ENCODE results near the gene SGF29.
"Not testable (repeated sequence)": the region's sequence is repeated elsewhere in the genome, so short reads cannot be mapped to it uniquely, and the experiment has no call there.

SGF29 gene

DNA sequence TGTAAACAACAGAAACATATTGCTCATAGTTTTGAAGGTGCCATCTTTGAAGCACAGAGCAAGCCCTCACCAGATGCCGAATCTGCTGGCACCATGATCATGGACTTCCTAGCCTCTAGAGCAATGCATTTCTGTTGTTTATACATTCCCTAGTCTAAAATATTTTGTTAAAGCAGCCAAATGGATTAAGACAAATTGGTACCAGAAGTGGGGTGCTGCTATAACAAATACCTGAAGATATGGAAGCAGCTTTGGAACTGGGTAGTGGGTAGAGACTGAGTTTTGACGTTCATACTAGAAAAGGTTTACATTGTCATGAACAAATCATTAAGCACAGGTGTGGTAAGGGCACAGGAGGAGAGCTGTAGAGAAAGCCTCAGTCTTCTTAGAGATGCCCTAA lies 13.6 kb downstream of the SGF29 start:
- no peak for DNase-seq

DNA sequence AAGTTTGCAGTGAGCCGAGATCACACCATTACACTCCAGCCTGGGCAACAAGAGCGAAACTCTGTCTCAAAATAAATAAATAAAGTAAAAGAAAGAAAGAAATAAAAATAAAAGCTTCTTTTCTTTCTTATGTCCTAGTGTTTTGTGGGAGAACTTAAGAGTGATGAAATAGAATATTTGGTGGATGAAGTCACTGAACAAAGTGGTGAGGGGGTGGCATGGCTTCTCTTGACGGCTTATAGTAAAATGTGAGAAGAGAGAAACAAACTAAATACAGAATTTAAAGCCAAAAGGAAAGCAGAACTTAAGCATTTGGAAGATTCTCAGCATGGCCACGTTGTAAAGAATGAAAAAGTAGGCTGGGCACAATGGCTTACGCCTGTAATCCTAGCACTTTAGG lies 15.3 kb downstream of the SGF29 start:
- no peak for DNase-seq

DNA sequence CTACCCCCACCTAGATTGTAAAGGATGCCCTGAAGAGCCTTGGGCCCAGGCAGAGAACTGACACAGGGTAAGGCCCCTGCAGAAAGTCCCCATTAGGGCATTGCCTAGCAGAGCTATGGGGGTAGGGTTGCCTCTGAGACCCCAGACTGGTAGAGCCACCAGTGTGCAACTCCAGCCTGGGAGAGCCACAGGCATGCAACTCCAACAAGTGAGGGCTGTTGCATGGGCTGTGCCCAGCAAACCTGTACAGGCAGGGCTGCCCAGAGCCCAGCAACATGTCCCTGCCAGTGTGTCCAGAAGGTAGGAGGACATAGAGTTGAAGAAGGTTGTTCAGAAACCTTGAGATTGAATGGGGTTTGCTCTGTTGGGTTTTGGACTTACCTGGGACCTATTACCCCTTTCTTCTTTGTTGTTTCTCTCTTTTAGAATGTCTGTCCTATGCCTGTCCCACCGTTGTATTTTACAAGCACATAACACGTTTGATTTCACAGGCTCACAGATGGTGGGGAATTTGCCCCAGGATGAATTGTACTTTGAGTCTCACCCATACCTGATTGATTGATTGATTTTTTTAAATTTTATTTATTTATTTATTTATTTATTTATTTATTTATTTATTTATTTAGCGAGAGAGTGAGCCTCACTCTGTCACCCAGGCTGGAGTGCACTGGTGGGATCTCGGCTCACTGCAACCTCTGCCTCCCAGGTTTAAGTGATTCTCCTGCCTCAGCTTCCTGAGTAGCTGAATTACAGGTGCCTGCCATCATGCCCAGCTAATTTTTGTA lies 16.4 kb downstream of the SGF29 start:
- no peak for DNase-seq

DNA sequence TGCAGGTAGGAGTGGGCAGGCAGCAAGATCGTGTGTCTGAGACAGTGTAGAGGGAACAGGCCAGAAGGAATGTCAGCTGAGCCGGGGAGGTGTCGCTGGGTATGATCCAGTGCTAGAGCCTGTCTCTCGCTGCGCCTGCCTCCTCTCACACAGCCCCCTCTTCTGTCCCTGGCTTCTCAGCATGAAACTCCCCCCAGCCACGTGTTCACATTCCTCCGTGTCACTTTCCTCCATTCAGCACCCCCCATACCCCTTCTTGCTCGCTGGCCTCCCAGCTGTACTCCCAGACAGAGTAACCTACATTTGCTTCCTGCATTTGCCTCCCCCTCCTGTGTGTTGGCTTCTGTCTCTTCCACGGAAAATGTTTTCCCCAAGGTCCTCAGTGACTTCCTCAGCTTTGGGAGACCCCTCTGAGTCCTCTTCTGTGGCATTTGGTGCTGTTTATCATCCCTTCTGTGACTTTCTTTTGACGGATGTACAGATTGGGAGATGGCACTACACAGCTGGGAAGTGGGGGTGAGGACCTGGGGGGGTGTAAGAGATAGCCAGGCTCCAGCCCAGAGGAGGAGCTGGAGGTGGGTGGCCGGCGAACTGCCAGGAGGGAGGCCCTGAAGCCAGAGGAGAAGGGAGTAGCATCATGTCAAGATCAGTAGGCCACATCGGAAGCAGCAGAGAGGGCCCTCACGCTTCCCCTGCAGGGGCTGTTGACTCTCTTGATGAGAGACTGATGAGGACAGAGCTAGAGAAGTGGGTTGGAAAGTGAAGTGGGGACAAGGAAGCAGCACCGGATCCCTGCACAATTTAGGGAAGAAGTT lies 19.2 kb downstream of the SGF29 start:
- no peak for DNase-seq

DNA sequence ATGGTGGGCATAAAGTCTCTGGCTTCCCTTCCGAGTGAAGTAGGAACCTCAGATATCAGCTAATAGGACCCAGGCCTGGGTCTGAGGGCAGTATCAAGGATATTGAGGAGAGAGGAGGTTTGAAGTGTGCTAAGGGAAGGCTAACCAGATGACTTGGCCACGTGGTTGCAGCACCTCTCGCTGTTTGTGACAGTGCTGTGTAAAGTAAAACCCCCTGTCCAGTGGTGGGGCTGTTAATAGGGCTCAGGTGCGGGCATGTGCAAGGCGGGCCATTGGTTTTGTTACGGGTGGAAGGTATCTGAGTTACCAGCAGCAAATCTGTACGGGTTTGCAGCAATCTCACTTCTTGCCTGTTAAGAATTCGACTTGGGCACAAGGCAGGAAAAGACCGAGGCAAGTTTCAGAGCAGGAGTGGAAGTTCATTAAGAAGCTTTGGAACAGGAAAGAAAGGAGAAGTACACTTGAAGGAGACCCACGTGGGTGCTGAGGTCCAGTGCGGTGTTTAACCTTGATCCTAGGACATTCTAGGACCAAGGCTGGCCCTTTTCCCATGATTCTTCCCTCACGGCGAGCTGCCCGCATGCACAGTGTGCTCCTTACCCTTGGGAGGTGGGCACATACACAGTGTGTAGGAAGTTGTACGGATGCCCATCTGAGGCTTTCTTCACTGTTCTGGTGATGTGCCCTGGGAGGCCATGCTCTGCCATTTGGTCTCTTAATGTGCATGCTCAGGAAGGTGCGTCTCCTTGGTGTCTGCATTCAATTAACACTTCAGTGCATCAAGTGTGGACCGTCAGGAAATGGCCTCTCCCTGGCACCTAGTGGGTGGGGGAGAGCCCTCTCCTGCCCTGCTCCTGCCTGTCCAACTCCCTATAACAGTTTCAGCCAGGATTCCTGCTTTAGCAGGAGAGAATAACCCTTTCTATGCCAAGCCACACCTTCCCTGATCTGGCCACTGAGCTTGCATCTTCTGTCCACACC lies 20.3 kb downstream of the SGF29 start:
- DNase-seq = no peak

DNA sequence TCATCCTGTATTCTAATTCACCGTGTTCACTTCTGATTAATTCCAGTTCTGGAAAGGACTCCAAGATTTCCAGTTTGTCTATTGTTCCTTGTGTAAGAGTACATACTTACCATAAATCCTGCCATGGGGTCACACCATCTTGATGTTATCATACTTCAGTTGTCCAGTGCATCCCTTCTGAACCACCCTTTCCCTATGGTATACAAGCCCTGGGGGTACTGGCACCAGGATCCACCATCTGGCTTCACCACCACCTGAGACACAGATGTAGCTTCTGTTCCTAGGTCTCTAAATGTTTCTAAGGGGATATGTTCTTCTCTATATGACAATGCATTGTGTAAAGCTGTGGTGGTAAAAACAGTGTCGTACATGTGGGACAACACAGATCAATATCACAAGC lies 21.2 kb downstream of the SGF29 start:
- DNase-seq = no peak

DNA sequence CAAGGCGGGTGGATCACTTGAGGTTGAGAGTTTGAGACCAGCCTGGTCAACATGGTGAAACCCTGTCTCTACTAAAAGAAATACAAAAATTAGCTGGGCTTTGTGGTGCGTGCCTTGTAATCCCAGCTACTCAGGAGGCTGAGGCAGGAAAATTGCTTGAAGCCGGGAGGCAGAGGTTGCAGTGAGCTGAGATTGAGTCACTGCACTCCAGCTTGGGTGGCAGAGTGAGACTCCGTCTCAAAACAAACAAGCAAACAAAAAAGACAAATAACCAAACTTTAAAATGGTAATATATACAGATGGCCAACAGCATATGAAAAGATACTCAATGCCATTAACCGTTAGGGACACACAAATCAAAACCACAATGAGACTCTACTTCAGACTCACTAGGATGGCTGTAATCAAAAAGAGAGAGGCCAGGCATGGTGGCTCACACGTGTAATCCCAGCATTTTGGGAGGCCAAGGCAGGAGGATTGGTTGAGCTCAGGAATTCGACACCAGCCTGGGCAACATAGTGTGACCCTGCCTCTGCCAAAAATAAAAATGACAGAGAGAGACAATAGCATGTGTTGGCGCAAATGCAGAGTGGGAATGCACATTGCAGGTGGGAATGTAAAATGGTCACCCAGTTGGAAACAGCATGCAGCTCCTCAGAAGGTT lies 21.9 kb downstream of the SGF29 start:
- DNase-seq = no peak

DNA sequence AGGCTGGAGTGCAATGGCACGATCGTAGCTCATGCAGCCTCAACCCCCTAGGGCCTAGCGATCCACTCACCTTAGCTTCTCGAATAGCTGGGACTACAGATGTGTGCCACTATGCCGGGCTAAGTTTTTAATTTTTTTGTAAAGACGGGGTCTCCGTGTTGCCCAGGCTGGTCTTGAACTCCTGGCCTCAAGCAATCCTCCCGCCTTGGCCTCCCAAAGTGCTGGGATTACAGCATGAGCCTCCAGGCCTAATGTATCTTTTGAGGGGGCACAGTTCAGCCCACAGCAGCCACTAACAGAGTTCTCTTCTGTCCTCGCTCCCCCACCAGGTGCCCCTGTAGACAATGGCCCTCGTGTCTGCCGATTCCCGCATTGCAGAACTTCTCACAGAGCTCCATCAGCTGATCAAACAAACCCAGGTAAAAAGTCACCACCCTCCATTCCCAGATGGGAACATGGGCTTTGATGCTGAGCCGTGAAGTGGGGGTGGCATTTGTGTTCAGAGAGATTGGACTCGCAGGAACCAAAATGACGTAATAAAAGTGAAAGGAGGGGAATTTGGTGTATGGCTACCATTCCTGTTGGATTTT lies 27.1 kb downstream of the SGF29 start:
- DNase-seq = no peak

DNA sequence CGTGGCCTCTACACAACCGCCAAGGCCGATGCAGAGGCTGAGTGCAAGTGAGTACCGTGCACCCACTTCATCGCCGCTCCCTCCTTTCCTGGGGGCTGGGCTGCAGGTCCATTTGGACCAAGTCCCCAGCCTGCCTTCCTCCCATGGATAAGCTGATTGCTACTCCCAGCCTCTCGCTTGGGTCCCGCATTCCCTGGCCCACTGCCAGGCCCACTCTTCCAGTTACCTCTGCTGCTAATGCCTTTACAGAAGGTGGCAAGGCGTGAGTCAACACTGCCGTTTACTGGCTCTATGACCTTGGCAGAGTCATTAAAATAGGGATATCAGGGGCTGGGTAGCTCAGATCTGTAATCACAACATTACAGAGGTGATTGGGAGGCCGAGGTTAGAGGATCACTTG lies 32.0 kb downstream of the SGF29 start:
- DNase-seq = no peak

DNA sequence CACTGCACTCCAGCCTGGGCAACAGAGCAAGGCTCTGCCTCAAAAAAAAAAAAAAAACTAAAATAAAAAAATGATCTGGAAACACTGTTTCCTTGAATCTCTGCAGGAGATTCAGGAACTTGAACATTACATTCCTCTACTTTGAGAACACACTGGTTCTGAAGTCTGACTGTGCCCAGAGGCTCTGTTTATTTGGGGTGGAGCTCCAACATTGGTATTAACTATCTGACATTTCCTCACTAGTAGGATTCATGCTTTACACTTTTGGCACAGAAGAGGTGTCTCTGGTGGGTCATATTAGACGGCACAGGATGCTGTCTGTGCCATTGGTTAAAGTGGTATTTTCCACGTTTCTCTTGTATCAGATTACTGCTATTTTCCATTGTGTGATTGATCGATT lies 32.7 kb downstream of the SGF29 start:
- no peak for DNase-seq

DNA sequence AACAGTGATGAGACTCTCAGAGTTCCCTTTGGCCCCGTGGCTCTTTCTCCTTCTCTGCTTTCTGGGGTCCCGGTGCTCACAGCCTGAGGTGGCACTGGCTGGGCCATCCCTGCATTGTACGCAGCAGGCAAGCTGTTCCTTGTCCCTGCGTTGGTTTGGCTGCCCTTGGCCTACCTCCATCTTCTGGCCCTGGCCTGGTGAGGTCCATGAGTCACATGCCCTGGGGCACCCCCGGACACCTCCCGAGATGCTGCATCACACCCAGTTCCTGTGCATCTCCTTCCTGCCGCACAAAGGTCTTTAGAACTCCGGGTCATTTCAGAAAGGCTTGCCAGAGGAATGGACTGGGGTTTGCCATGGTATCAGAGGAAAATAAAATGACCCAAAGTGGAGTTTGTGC lies 33.7 kb downstream of the SGF29 start:
- no peak for DNase-seq

DNA sequence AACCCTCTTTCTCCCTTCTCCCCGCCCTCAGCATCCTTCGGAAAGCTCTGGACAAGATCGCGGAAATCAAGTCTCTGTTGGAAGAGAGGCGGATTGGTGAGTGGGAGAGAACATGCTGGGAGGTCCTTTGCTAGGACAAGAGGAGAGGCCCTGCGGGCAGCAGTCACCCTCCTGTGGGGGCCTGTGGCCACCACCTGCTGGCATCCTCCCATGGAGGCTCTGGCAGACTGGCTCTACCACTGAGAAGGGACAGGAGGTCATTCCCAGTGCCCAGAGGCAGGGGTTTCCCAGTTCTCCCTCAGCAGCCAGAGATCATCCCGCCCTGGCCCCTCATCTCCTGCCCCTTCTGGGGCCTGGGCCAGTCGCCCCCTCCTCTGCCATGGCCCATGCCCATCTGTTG lies 35.3 kb downstream of the SGF29 start:
- no peak for DNase-seq

DNA sequence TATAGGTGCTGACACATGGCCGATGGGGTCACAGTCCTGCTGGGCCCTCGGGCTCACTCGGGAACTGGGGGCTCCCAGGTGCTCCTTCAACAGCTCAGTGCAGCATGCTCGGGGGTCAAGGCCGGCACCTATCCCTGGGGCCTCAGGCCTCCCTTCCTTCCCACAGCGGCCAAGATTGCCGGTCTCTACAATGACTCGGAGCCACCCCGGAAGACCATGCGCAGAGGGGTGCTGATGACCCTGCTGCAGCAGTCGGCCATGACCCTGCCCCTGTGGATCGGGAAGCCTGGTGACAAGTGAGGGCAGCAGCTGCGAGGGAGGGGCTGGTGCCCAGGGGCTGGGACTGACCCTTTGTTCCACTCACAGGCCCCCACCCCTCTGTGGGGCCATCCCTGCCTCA lies 36.2 kb downstream of the SGF29 start:
- DNase-seq = no peak

DNA sequence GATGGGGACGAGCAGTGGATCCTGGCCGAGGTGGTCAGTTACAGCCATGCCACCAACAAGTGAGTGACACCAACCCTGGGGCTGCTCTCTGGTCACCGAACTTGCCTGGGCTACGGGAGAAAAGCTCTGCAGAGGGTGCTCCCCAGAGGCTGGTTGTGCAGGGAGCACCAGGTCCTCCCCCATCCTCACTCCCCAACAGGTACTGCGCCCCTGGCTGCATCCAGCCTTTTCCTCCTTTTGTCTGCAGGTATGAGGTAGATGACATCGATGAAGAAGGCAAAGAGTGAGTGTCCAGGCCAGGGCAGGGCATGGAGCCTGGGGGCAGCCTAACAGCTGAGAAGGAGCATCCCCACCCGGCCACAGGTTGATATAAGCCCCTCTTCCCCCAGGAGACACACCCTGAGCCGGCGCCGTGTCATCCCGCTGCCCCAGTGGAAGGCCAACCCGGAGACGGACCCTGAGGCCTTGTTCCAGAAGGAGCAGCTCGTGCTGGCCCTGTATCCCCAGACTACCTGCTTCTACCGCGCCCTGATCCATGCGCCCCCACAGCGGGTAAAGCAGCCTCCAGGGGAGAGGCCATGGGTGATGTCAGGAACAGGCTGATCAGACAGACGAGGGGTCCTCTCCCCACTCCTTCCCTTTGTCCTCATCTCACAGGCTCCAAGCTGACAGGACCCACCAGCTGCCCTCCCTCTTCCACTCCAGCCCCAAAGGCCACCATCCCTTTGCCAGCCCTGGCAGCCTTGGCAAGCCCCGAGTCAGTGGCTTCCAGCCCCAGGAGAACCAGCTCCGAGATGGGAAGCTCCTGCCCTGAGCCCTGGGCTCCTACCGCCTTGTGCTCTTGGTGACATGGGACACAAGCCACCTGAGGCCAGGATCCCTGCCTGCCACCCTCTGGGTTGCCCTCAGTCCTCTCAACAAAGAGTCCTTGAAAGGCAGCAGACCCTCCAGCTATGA lies 36.9 kb downstream of the SGF29 start:
- no peak for DNase-seq

DNA sequence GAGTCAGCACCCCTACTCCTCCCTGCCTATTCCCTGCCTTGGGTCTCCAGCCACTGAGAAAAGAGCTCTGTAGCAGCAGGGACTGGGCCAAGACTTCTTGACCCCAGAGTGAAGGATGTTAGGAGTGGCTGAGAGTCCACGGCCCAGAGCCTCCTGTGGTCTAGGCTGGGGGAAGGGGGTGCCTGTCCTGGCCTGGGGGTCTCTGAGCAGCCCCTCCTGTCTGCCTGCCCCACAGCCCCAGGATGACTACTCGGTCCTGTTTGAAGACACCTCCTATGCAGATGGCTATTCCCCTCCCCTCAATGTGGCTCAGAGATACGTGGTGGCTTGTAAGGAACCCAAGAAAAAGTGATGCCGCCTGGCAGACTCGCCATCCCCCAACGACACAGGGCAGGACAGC lies 37.6 kb downstream of the SGF29 start:
- no peak for DNase-seq

DNA sequence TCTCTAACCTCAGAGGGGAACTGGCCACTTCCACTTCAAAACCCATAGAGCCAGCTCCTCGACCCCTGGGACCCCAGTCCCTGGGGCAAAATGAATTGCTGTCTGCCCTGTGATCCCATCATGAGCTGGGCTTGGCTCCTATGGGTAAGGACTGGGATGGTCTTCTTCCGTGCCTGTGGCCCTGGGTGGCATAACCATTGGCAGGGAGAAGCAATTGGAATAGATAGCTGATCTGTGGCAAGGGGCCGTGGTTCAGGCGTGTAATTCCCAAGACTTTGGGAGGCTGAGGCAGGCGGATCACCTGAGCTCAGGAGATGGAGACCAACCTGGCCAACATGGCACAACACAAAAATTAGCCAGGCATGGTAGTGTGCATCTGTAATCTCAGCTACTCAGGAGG lies 38.8 kb downstream of the SGF29 start:
- no peak for DNase-seq

DNA sequence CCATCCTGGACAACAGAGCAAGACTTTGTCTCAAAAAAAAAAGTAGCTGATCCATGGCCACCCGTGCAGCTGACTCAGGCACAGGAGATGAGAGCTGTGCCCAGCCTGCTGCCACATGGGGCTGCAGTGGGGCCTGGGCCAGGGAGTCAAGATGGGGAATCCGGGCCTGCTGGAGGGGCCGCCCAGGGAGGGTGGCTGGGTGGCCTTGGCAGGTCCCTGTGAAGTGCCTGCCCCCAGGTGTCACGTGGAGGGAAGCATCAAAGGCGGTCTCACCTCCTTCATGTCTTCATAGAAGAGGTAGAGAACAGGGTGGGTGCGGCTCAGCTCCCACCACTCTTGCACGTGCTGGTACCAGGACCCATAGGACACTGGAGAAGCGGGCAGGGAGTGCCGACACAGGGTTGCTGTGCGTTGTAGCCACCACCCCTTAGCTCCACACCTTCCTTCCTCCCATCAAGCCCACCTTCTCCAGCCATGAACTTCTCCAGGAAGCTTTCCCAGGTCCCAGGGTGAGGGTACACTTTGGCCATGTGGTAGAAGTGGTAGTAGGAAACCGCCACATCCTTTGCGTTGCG lies 39.3 kb downstream of the SGF29 start:
- no peak for DNase-seq

DNA sequence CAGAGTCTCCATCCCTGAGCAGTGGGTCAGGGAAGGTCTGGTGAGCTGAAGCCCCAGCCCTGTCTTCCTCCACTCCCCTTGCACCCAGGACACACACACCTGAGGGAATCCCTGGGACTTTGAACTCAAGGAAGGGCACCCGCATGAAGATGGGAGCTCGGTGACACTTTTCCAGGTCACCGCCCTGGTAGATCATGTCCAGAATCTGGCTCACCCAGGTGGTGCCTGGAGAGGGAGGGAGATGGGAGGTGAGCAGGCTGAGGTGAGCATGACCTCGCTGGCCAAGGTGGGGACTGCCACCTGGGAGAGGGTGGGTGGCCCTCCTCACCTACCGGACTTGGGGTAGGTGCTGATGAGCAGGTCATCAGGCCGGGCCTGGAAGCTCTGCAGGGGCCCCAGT lies 41.7 kb downstream of the SGF29 start:
- not testable (repeated sequence) for DNase-seq

DNA sequence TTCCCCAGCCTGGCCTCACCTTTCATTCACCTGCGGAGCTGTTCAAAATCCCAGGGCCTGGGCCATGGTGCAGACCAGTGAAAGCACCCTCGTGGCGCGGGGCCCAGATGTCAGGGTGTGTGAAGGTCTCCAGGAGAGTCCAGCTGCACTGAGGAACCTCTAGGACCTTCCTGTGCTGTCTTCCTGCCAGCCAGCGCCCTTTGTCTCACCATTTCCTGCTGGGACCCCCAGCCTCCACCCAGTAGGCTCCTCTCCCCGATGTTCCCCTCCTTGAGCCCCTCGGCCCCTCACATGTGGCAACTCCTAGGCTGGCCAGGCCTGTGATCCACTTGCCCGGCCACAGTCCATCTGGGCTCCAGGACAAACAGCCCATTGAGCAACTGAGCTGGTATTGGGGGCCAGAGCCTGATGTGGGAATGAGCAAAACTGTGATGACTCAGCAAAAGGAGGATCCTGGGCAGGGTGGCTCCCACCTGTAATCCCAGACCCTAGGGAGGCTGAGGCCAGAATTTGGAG lies 42.5 kb downstream of the SGF29 start:
- no peak for DNase-seq
